ENCODE data around the gene D2HGDH.

The D2HGDH gene

GRCh38 chr2:241734467-241735208 is at the start of gene D2HGDH:
D2HGDH (plus strand) TSS chr2:241734630; CDS start chr2:241735225, 595 bp downstream.
- peak; percentile 92 for DNase-seq

GRCh38 chr2:241686324-241686649 is 48.1 kb upstream of the D2HGDH start:
- no peak for DNase-seq

- DNase-seq, result peak; percentile 96
Measured at GRCh38 chr2:241686650-241687425, 47.6 kb upstream of the D2HGDH start, which contains the start of gene DTYMK. DTYMK (minus strand) TSS chr2:241686815; CDS start chr2:241686783, 32 bp downstream.

GRCh38 chr2:241689306-241689705 is 45.1 kb upstream of the D2HGDH start:
- no peak for DNase-seq

- DNase-seq, result no peak
Measured at GRCh38 chr2:241690202-241690717, 44.2 kb upstream of the D2HGDH start.

- DNase-seq, result no peak
Measured at GRCh38 chr2:241692448-241692847, 42.0 kb upstream of the D2HGDH start.

- no peak for DNase-seq
Measured at GRCh38 chr2:241695651-241696050, 38.8 kb upstream of the D2HGDH start.

GRCh38 chr2:241701149-241701398 is 33.4 kb upstream of the D2HGDH start:
- peak; percentile 90 for DNase-seq

- peak; percentile 96 for DNase-seq
Measured at GRCh38 chr2:241701399-241702154, 32.9 kb upstream of the D2HGDH start, which contains the start of gene ING5. ING5 (plus strand) TSS chr2:241702039; CDS start chr2:241702066, 27 bp downstream.

GRCh38 chr2:241702155-241703031 is 32.0 kb upstream of the D2HGDH start:
- peak; percentile 89 for DNase-seq

GRCh38 chr2:241703032-241703604 is 31.3 kb upstream of the D2HGDH start:
- DNase-seq, result no peak

- DNase-seq, result no peak
Measured at GRCh38 chr2:241706537-241706936, 27.9 kb upstream of the D2HGDH start.

GRCh38 chr2:241708879-241709278 is 25.6 kb upstream of the D2HGDH start:
- DNase-seq, result no peak

- no peak for DNase-seq
Measured at GRCh38 chr2:241719093-241719492, 15.3 kb upstream of the D2HGDH start.

- DNase-seq, result no peak
Measured at GRCh38 chr2:241720099-241720498, 14.3 kb upstream of the D2HGDH start.

GRCh38 chr2:241720560-241720959 is 13.9 kb upstream of the D2HGDH start:
- no peak for DNase-seq

GRCh38 chr2:241721852-241722251 is 12.6 kb upstream of the D2HGDH start:
- DNase-seq, result no peak

- no peak for DNase-seq
Measured at GRCh38 chr2:241722896-241723454, 11.5 kb upstream of the D2HGDH start.

GRCh38 chr2:241724259-241724974 is 10.0 kb upstream of the D2HGDH start:
- DNase-seq, result peak; percentile 44

GRCh38 chr2:241724975-241725870 is 9.2 kb upstream of the D2HGDH start:
- no peak for DNase-seq
